K562 (cell line): ENCODE measurements around the gene P3H4. TPM values are rescaled to one million over a fixed set of nuclear protein-coding genes. Genes with fewer than 3 reads are reported as not detected.

Experiments used
- DACH1 ChIP-seq: fragments of 450-650 bp; IDR thresholded peaks from 2 replicates; pipeline ENCODE4 v1.6.1; 2018; ENCODE audit not compliant: partially characterized antibody
- E2F5 ChIP-seq: sonication (generic); formaldehyde crosslinking; IDR thresholded peaks from 2 replicates; pipeline ENCODE4 v1.8.0; 2022; ENCODE audit warnings: mild to moderate bottlenecking, missing genetic modification reagents
- ELF2 ChIP-seq: fragments of 250-450 bp; sonication (Bioruptor Pico); IDR thresholded peaks from 2 replicates; pipeline ENCODE4 v1.5.0; 2021; ENCODE audit warnings: mild to moderate bottlenecking
- FOXA1 ChIP-seq: fragments of 450-650 bp; IDR thresholded peaks from 2 replicates; pipeline ENCODE4 v1.6.1; 2016; ENCODE audit warnings: mild to moderate bottlenecking, borderline replicate concordance
- ID3 ChIP-seq, 2 experiments: fragments of 250-450 bp in 1 of 2; fragments of 450-650 bp in 1 of 2; sonication (Bioruptor Pico) in 1 of 2; IDR thresholded peaks; 2 replicates each; pipeline versions ENCODE4 v1.6.1 to v1.8.0; 2016 to 2021; ENCODE audit warnings: mild to moderate bottlenecking in 2 of 2, moderate library complexity in 2 of 2, missing compliant biosample characterization in 1 of 2, missing genetic modification characterization in 1 of 2
- KAT8 ChIP-seq: fragments of 450-650 bp; IDR thresholded peaks from 2 replicates; pipeline ENCODE4 v1.6.1; 2016; ENCODE audit warnings: low read depth, mild to moderate bottlenecking
- KDM1A ChIP-seq, 2 experiments: fragments of 450-650 bp; IDR thresholded peaks; 2 replicates each; pipeline ENCODE4 v1.6.1; 2016; ENCODE audit warnings: mild to moderate bottlenecking in 2 of 2
- KLF16 ChIP-seq: IDR thresholded peaks from 2 replicates; pipeline ENCODE4 v1.6.1; 2016; ENCODE audit warnings: antibody characterized with exemption
- MCM5 ChIP-seq: fragments of 450-650 bp; IDR thresholded peaks from 2 replicates; pipeline ENCODE4 v1.6.1; 2016; ENCODE audit warnings: low read depth
- NCOR1 ChIP-seq: fragments of 450-650 bp; IDR thresholded peaks from 2 replicates; pipeline ENCODE4 v1.6.1; 2016; ENCODE audit warnings: mild to moderate bottlenecking, moderate library complexity
- POLR2B ChIP-seq: fragments of 450-650 bp; IDR thresholded peaks from 2 replicates; pipeline ENCODE4 v1.6.1; 2018; ENCODE audit warnings: low read depth; ENCODE audit not compliant: partially characterized antibody
- POLR3A ChIP-seq: IDR thresholded peaks from 2 replicates; pipeline ENCODE4 v1.6.1; 2011; ENCODE audit warnings: borderline replicate concordance, mild to moderate bottlenecking, moderate library complexity; ENCODE audit not compliant: insufficient read length, insufficient read depth; ENCODE audit errors: extremely low read depth
- RBM39 ChIP-seq: fragments of 200-400 bp; formaldehyde crosslinking; optimal IDR thresholded peaks from 2 replicates; pipeline ENCODE3; 2018; ENCODE audit warnings: low read depth, low read length
- SMARCE1 ChIP-seq: fragments of 450-650 bp; IDR thresholded peaks from 2 replicates; pipeline ENCODE4 v1.7.1; 2016; ENCODE audit warnings: mild to moderate bottlenecking
- UBTF ChIP-seq, 2 experiments: IDR thresholded peaks; 2 replicates each; pipeline ENCODE4 v1.6.1; 2012; ENCODE audit warnings: improper control_type of control experiment in 2 of 2, low read depth in 2 of 2, low read length in 2 of 2, borderline replicate concordance in 1 of 2
- ZBTB49 ChIP-seq: sonication (generic); formaldehyde crosslinking; IDR thresholded peaks from 2 replicates; pipeline ENCODE4 v1.8.0; 2022; ENCODE audit warnings: missing genetic modification reagents, mild to moderate bottlenecking, borderline replicate concordance
- ZHX1 ChIP-seq: fragments of 150-350 bp; conservative IDR thresholded peaks from 2 replicates; pipeline ENCODE4 v1.6.1; 2014; ENCODE audit warnings: low read length
- ZNF507 ChIP-seq: conservative IDR thresholded peaks from 2 replicates; pipeline ENCODE4 v1.6.1; 2017; ENCODE audit warnings: missing genetic modification characterization, missing compliant biosample characterization
- polyA plus RNA-seq, 8 experiments: library from polyadenylated mRNA; depleted of rRNA in 4 of 8; stranded (reverse) in 5 of 8; unstranded in 3 of 8; fragments of >200 nt; fragmentation: Nextera tagmentation in 2 of 8; fragmentation: Illumina TruSeq in 1 of 8; extraction: Ambion mirVana in 2 of 8; extraction: Trizol in 1 of 8; gene quantifications; 2 replicates each; pipeline versions ENCODE4 v1.2.1 to v1.2.3, GENCODE V29; 2011 to 2014; ENCODE audit warnings: inconsistent platforms in 1 of 8, missing spikeins in 1 of 8
- total RNA-seq, 7 experiments: library from RNA; depleted of rRNA in 6 of 7; stranded (reverse); fragments of >200 nt in 6 of 7; fragmentation: Illumina TruSeq in 2 of 7; extraction: Trizol in 2 of 7; gene quantifications; 2 replicates each; pipeline versions ENCODE4 v1.2.1 to v1.2.3, GENCODE V29; 2011 to 2021; ENCODE audit warnings: low replicate concordance in 1 of 7

The P3H4 gene
- total and polyA plus RNA-seq, 9 of the 15 experiments (the other 6 are each of a cell fraction or from before 2014, with no cell fraction given): 0.10 to 3.7 (median 1.0) TPM

- TF ChIP-seq SMARCE1: no peak
- TF ChIP-seq NCOR1: no peak
- peak; percentile 88 for TF ChIP-seq POLR2B
- TF ChIP-seq ID3 (CRISPR knock-in tag; IDR thresholded peaks at IDR 0.05): no peak
- TF ChIP-seq ID3 (tag; IDR thresholded peaks at IDR 0.05): peak; percentile 36; the same call in 1 of the 2 replicates
- no peak for TF ChIP-seq FOXA1
- TF ChIP-seq KLF16: no peak
- no peak for TF ChIP-seq KDM1A (IDR thresholded peaks at IDR 0.05)
- TF ChIP-seq MCM5: no peak
- TF ChIP-seq E2F5 (CRISPR knock-in tag): no peak
- TF ChIP-seq ZNF507 (tag): no peak
- TF ChIP-seq ZBTB49 (CRISPR knock-in tag): no peak
- TF ChIP-seq POLR3A: no peak
- no peak for TF ChIP-seq DACH1
- TF ChIP-seq RBM39: no peak
- no peak for TF ChIP-seq ZHX1
- no peak for TF ChIP-seq KAT8
- no peak for TF ChIP-seq ELF2 (CRISPR knock-in tag)
- TF ChIP-seq UBTF (IDR thresholded peaks at IDR 0.05; ENCODE audit: borderline replicate concordance in 1 of 2, low read depth in 2 of 2, low read length in 2 of 2): peak in 1 of 2 experiments; percentile 89; a peak in 2 of 4 replicates
Observed at GRCh38 chr17:41786227-41787020, 25.3 kb downstream of the P3H4 start, which contains the start of gene JUP (continued).
